HG03175 (cell line): ENCODE data around the gene MSI1.

ENCODE experiments used
- ATAC-seq: cut with Tn5 transposase; IDR thresholded peaks from one replicate; pipeline ENCODE4 v1.9.1; 2021; ENCODE audit warnings: mild to moderate bottlenecking, moderate library complexity; ENCODE audit not compliant: unreplicated experiment

MSI1 gene

GRCh38 chr12:120327593-120327992 is 41.4 kb downstream of the MSI1 start, which contains the start of gene PLA2G1B:
TSS of gene PLA2G1B (minus strand) at chr12:120327779. CDS start at chr12:120327753, 26 bp downstream.
- no peak for ATAC-seq

DNA sequence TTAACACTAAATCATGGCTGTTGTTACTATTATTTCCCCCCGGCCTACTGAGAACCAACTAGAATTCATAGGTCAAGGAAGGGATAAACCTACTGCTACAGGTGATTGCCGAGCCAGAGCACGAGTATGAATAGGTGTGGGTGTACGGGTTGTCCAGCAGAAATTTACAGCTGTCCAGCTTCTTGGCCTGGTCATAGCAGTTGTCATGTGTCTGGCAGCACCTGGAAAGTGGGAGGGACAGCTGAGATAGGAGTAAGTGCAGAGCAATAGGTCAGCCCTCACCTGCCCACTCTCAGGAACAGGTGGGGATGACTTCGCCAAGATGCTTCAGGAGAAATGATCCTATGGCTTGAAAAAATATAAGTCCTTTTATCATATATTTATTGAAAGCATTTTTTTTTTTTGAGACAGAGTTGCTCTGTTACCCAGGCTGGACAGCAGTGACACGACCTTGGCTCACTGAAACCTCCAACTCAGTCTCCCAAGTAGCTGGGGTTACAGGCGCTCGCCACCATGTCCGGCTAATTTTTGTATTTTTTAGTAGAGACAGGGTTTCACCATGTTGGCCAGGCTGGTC is 44.0 kb downstream of the MSI1 start:
- ATAC-seq = no peak

- ATAC-seq = no peak
These were observed 45.2 kb downstream of the MSI1 start for GRCh38 chr12:120323772-120324171.

DNA sequence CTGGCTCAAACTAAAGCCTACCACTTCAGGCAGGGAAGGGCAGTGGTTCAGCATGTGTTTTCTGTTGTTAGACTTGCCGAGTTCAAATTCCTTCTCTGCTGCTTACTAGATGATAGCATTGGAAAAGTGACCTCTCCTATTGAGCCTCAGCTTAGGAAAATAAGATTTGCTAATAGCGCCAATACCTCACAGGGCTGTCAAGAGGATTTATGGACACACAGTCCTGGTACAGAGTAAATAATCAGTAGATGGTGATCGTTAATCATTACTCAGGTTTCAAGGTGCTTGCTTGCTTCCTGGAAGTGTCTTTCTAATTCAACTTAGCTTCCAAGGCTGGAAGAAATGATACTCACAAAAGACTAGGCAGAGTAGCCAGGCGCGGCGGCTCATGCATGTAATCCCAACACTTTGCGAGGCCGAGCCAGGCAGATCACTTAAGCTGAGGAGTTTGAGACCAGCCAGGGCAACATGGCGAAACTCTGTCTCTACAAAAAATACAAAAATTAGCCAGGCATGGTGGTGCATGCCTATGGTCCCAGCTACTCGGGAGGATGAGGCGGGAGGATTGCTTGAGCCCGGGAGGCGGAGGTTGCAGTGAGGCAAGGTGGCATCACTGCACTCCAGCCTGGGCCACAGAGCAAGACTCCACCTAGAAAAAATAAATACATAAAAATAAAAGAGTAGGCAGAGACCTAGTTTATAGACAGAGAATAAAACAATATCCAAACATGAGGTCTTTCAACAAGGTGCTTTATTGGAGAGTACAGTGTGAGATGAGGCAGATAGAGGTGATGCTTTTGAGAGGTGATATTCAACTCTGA is 47.4 kb downstream of the MSI1 start:
- no peak for ATAC-seq

- ATAC-seq = peak; percentile 99
These were observed 51.5 kb downstream of the MSI1 start for GRCh38 chr12:120317224-120318105.

- no peak for ATAC-seq
These were observed 52.2 kb downstream of the MSI1 start for GRCh38 chr12:120316798-120317223.

DNA sequence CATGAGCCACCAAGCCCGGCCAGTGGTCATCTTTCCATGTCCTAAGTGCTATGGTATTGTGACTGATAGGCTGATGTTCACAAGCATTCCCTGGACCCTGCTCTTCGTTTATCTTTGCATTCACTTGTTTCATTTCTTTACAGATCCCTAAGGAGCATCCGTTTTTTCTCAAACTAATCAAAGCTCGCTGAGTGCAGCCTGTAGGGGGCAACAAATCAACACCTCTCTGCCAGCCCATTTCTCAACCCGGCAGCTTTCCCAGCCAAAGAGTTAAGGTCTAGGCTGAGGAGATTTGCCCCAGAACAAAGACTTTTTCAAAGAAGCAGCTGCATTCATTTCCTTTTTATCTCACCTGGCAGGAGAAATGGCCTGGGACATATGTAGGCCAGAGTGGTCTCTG is 54.7 kb downstream of the MSI1 start:
- no peak for ATAC-seq

GRCh38 chr12:120301962-120302815 is 66.8 kb downstream of the MSI1 start, which contains the start of gene SIRT4:
TSS of gene SIRT4 (plus strand) at chr12:120302321. CDS start at chr12:120303562, 1,241 bp downstream.
- ATAC-seq = peak; percentile 99

- peak; percentile 48 for ATAC-seq
These were observed 76.1 kb downstream of the MSI1 start, which contains the start of gene RNU4-1 for GRCh38 chr12:120292661-120293531. TSS of gene RNU4-1 (minus strand) at chr12:120293237.

DNA sequence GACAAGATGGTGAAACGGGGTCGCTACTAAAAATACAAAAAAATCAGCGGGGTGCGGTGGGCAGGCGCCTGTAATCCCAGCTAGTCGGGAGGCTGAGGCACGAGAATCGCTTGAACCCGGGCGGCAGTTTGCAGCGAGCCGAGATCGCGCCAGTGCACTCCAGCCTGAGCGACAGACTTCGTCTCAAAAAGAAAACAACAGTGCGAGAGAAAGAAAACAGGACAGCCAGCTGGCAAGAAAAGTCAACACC is 76.6 kb downstream of the MSI1 start:
- ATAC-seq = peak; percentile 5
